SJSA1 (cell line): ENCODE results near the gene DSCAM. TPM values are rescaled to one million over a fixed set of nuclear protein-coding genes. Genes with fewer than 3 reads are reported as not detected.

Experiments used
- DNase-seq, 2 experiments: peaks; one replicate each; pipeline ENCODE4 v3.0.0-alpha.2; 2015 to 2020; ENCODE audit warnings: low spot score in 2 of 2, low read depth in 1 of 2
- H3K27ac ChIP-seq: fragments of 250-450 bp; sonication (Bioruptor Pico); 2 replicates; pipeline ENCODE4 v1.5.1; 2020; ENCODE audit warnings: mild to moderate bottlenecking, moderate library complexity
- H3K27me3 ChIP-seq: fragments of 250-450 bp; sonication (Bioruptor Pico); replicated peaks from 2 replicates; pipeline ENCODE4 v1.5.1; 2020; ENCODE audit warnings: mild to moderate bottlenecking, moderate library complexity
- H3K36me3 ChIP-seq: fragments of 250-450 bp; sonication (Bioruptor Pico); 2 replicates; pipeline ENCODE4 v1.5.1; 2020; ENCODE audit warnings: mild to moderate bottlenecking
- H3K4me1 ChIP-seq: fragments of 250-450 bp; sonication (Bioruptor Pico); replicated peaks from 2 replicates; pipeline ENCODE4 v1.6.1; 2021; ENCODE audit warnings: mild to moderate bottlenecking
- H3K4me3 ChIP-seq: fragments of 250-450 bp; sonication (Bioruptor Pico); 2 replicates; pipeline ENCODE4 v1.5.1; 2020; ENCODE audit warnings: mild to moderate bottlenecking
- H3K9me3 ChIP-seq: fragments of 250-450 bp; sonication (Bioruptor Pico); replicated peaks from 2 replicates; pipeline ENCODE4 v1.5.1; 2020; ENCODE audit warnings: mild to moderate bottlenecking
- total RNA-seq: library from RNA; depleted of rRNA; stranded (reverse); fragments of >200 nt; shearing (Covaris generic); gene quantifications from 2 replicates; pipeline ENCODE4 v1.2.3, GENCODE V29; 2014

DSCAM gene
- total RNA-seq, 1 experiment from 2014 or later = not detected

GRCh38 chr21:40250514-40251294 lies 596.3 kb downstream of the DSCAM start:
- Histone ChIP-seq H3K36me3 (no peaks in the 10 kb centered on the region), H3K4me1 (no peaks in the 10 kb centered on the region), H3K27me3 (no peaks in the 10 kb centered on the region), H3K4me3 (no peak overlapping the region), H3K9me3 (peaks cover 6% of the 10 kb centered on the region; the same call in 1 of the 2 replicates), H3K27ac (no peak overlapping the region)
- no peak for DNase-seq

GRCh38 chr21:40244981-40245380 lies 602.0 kb downstream of the DSCAM start:
- no peaks in the 10 kb centered on the region for H3K27me3 ChIP-seq
- H3K27ac ChIP-seq = no peak overlapping the region
- H3K9me3 ChIP-seq = peaks cover 3% of the 10 kb centered on the region; the same call in 1 of the 2 replicates
- no peak for DNase-seq
- no peaks in the 10 kb centered on the region for H3K4me1 ChIP-seq
- no peaks in the 10 kb centered on the region for H3K36me3 ChIP-seq
- H3K4me3 ChIP-seq = no peak overlapping the region

GRCh38 chr21:40243685-40244084 lies 603.3 kb downstream of the DSCAM start:
- H3K36me3 ChIP-seq = no peaks in the 10 kb centered on the region
- no peak overlapping the region for H3K27ac ChIP-seq
- H3K4me3 ChIP-seq = no peak overlapping the region
- peaks cover 3% of the 10 kb centered on the region; the same call in 1 of the 2 replicates for H3K9me3 ChIP-seq
- no peaks in the 10 kb centered on the region for H3K4me1 ChIP-seq
- DNase-seq = no peak
- no peaks in the 10 kb centered on the region for H3K27me3 ChIP-seq

GRCh38 chr21:40242586-40243265 lies 604.2 kb downstream of the DSCAM start:
- Histone ChIP-seq H3K4me1 (no peaks in the 10 kb centered on the region), H3K27me3 (no peaks in the 10 kb centered on the region), H3K27ac (no peak overlapping the region), H3K36me3 (no peaks in the 10 kb centered on the region), H3K9me3 (peaks cover 3% of the 10 kb centered on the region; the same call in 1 of the 2 replicates), H3K4me3 (no peak overlapping the region)
- DNase-seq = no peak

GRCh38 chr21:40235528-40235927 lies 611.4 kb downstream of the DSCAM start:
- H3K27me3 ChIP-seq = no peaks in the 10 kb centered on the region
- no peaks in the 10 kb centered on the region for H3K4me1 ChIP-seq
- no peak overlapping the region for H3K27ac ChIP-seq
- H3K9me3 ChIP-seq = no peaks in the 10 kb centered on the region
- H3K4me3 ChIP-seq = no peak overlapping the region
- DNase-seq = no peak
- no peaks in the 10 kb centered on the region for H3K36me3 ChIP-seq

GRCh38 chr21:40231979-40232378 lies 615.0 kb downstream of the DSCAM start:
- DNase-seq = no peak
- no peak overlapping the region for H3K27ac ChIP-seq
- H3K36me3 ChIP-seq = no peaks in the 10 kb centered on the region
- no peak overlapping the region for H3K4me3 ChIP-seq
- no peaks in the 10 kb centered on the region for H3K4me1 ChIP-seq
- no peaks in the 10 kb centered on the region for H3K9me3 ChIP-seq
- no peaks in the 10 kb centered on the region for H3K27me3 ChIP-seq

GRCh38 chr21:40227096-40227495 lies 619.9 kb downstream of the DSCAM start:
- Histone ChIP-seq H3K27me3 (no peaks in the 10 kb centered on the region), H3K27ac (no peak overlapping the region), H3K36me3 (no peaks in the 10 kb centered on the region), H3K9me3 (no peaks in the 10 kb centered on the region), H3K4me3 (no peak overlapping the region), H3K4me1 (no peaks in the 10 kb centered on the region)
- no peak for DNase-seq

GRCh38 chr21:40215941-40216340 lies 631.0 kb downstream of the DSCAM start:
- H3K27me3 ChIP-seq = no peaks in the 10 kb centered on the region
- no peak overlapping the region for H3K27ac ChIP-seq
- H3K4me1 ChIP-seq = no peaks in the 10 kb centered on the region
- H3K9me3 ChIP-seq = no peaks in the 10 kb centered on the region
- no peaks in the 10 kb centered on the region for H3K36me3 ChIP-seq
- no peak overlapping the region for H3K4me3 ChIP-seq
- DNase-seq = no peak

GRCh38 chr21:40210251-40210650 lies 636.7 kb downstream of the DSCAM start:
- H3K27ac ChIP-seq = no peak overlapping the region
- H3K36me3 ChIP-seq = no peaks in the 10 kb centered on the region
- DNase-seq = no peak
- H3K27me3 ChIP-seq = no peaks in the 10 kb centered on the region
- no peaks in the 10 kb centered on the region for H3K4me1 ChIP-seq
- no peaks in the 10 kb centered on the region for H3K9me3 ChIP-seq
- H3K4me3 ChIP-seq = no peak overlapping the region

GRCh38 chr21:40208948-40209345 lies 638.0 kb downstream of the DSCAM start:
- Histone ChIP-seq H3K27me3 (no peaks in the 10 kb centered on the region), H3K9me3 (no peaks in the 10 kb centered on the region), H3K4me1 (no peaks in the 10 kb centered on the region), H3K27ac (no peak overlapping the region), H3K36me3 (no peaks in the 10 kb centered on the region), H3K4me3 (no peak overlapping the region)
- DNase-seq = no peak

GRCh38 chr21:40208206-40208947 lies 638.6 kb downstream of the DSCAM start:
- H3K36me3 ChIP-seq = no peaks in the 10 kb centered on the region
- no peaks in the 10 kb centered on the region for H3K4me1 ChIP-seq
- H3K27ac ChIP-seq = no peak overlapping the region
- H3K27me3 ChIP-seq = no peaks in the 10 kb centered on the region
- no peak overlapping the region for H3K4me3 ChIP-seq
- no peak for DNase-seq
- no peaks in the 10 kb centered on the region for H3K9me3 ChIP-seq

GRCh38 chr21:40200946-40201345 lies 646.0 kb downstream of the DSCAM start:
- Histone ChIP-seq H3K27ac (no peak overlapping the region), H3K36me3 (no peaks in the 10 kb centered on the region), H3K4me1 (no peaks in the 10 kb centered on the region), H3K9me3 (0 out of 2 replicates have a peak, but pooled peaks cover 5% of the 10 kb centered on the region), H3K4me3 (no peak overlapping the region), H3K27me3 (no peaks in the 10 kb centered on the region)
- no peak for DNase-seq

- no peaks in the 10 kb centered on the region for H3K27me3 ChIP-seq
- H3K4me1 ChIP-seq = no peaks in the 10 kb centered on the region
- no peak overlapping the region for H3K4me3 ChIP-seq
- no peak overlapping the region for H3K27ac ChIP-seq
- no peaks in the 10 kb centered on the region for H3K36me3 ChIP-seq
- 0 out of 2 replicates have a peak, but pooled peaks cover 5% of the 10 kb centered on the region for H3K9me3 ChIP-seq
- DNase-seq = no peak
Measured at GRCh38 chr21:40200126-40200525, 646.8 kb downstream of the DSCAM start.
